Neural crest cell (in vitro differentiated cells): ENCODE data around the gene FANCD2OS. TPM values are rescaled to one million over a fixed set of nuclear protein-coding genes. Genes with fewer than 3 reads are reported as not detected.

Experiments
- DNase-seq: peaks from one replicate; pipeline ENCODE4 v3.0.0; 2021; ENCODE audit warnings: low read depth, mixed read lengths, low spot score
- H3K27ac Mint-ChIP-seq: one replicate; pipeline ENCODE4 v1.8.0; 2021; ENCODE audit warnings: mild to moderate bottlenecking, mixed read lengths; ENCODE audit not compliant: unreplicated experiment
- H3K27me3 Mint-ChIP-seq: 2 replicates; pipeline ENCODE4 v1.8.0; 2021; ENCODE audit warnings: low read depth, mild to moderate bottlenecking, mixed read lengths
- H3K36me3 Mint-ChIP-seq: 2 replicates; pipeline ENCODE4 v1.8.0; 2021; ENCODE audit warnings: low read depth, mild to moderate bottlenecking, mixed read lengths
- H3K4me1 Mint-ChIP-seq: 2 replicates; pipeline ENCODE4 v1.8.0; 2021; ENCODE audit warnings: mixed read lengths
- H3K4me3 Mint-ChIP-seq: one replicate; pipeline ENCODE4 v1.8.0; 2021; ENCODE audit warnings: mild to moderate bottlenecking, mixed read lengths
- H3K9me3 Mint-ChIP-seq: 2 replicates; pipeline ENCODE4 v1.8.0; 2021; ENCODE audit warnings: mixed read lengths
- total RNA-seq: library from RNA; stranded (reverse); gene quantifications from 2 replicates; pipeline ENCODE4 v1.2.1, GENCODE V29; 2021
- TF ChIP-seq, protein P1 (sequence below): fragments of 200-600 bp; sonication (generic); conservative IDR thresholded peaks from 2 replicates; pipeline ENCODE4 v1.5.0; 2021; ENCODE audit warnings: antibody characterized with exemption, mild to moderate bottlenecking

Gene FANCD2OS
- total RNA-seq, 1 donor from 2014 or later, result not detected

DNA sequence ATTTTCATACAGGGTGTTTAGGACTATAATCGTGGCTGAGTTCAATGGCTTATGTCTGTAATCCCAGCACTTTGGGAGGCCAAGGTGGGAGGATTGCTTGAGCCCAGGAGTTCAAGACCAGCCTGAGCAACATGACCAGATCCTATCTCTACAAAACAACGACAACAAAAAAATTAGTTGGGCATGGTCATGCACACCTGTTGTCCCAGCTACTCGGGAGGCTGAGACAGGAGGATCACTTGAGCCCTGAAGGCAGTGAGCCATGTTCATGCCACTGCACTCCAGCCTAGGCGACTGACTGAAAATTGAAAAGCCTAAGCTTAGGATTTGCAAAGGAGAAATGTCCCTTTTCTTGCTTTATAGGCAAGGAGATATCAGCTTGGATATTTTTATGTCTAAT is 8.9 kb upstream of the FANCD2OS start:
- TF ChIP-seq, protein P1, sequence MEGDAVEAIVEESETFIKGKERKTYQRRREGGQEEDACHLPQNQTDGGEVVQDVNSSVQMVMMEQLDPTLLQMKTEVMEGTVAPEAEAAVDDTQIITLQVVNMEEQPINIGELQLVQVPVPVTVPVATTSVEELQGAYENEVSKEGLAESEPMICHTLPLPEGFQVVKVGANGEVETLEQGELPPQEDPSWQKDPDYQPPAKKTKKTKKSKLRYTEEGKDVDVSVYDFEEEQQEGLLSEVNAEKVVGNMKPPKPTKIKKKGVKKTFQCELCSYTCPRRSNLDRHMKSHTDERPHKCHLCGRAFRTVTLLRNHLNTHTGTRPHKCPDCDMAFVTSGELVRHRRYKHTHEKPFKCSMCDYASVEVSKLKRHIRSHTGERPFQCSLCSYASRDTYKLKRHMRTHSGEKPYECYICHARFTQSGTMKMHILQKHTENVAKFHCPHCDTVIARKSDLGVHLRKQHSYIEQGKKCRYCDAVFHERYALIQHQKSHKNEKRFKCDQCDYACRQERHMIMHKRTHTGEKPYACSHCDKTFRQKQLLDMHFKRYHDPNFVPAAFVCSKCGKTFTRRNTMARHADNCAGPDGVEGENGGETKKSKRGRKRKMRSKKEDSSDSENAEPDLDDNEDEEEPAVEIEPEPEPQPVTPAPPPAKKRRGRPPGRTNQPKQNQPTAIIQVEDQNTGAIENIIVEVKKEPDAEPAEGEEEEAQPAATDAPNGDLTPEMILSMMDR, result no peak
- Mint-ChIP-seq H3K36me3 (no peaks in the 10 kb centered on the region), H3K4me1 (peaks cover 17% of the 10 kb centered on the region), H3K4me3 (peak overlapping the region; percentile 99), H3K27me3 (peaks cover 1% of the 10 kb centered on the region), H3K9me3 (no peaks in the 10 kb centered on the region), H3K27ac (no peak overlapping the region)
- no peak for DNase-seq

DNA sequence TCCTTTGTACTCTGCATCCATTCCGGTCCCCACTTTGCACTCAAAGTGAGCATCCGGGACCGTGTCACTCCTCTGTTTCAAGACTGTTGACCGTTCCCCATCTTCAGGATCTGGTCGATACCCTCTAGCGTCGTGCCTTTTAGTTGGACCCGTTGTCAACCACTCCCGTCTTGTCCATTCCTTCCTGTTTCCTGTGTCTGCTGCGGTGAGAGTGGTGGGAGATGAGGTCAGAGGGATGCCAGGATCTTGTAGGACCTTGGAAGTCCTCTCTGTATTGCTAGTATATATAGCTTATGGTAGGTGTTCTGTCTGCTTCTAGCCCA is 8.0 kb upstream of the FANCD2OS start:
- Mint-ChIP-seq H3K9me3 (no peaks in the 10 kb centered on the region), H3K27me3 (peaks cover 4% of the 10 kb centered on the region), H3K27ac (peak overlapping the region; percentile 95), H3K4me3 (peak overlapping the region; percentile 99), H3K4me1 (peaks cover 17% of the 10 kb centered on the region), H3K36me3 (no peaks in the 10 kb centered on the region)
- no peak for DNase-seq
- TF ChIP-seq, protein P1, result no peak

DNA sequence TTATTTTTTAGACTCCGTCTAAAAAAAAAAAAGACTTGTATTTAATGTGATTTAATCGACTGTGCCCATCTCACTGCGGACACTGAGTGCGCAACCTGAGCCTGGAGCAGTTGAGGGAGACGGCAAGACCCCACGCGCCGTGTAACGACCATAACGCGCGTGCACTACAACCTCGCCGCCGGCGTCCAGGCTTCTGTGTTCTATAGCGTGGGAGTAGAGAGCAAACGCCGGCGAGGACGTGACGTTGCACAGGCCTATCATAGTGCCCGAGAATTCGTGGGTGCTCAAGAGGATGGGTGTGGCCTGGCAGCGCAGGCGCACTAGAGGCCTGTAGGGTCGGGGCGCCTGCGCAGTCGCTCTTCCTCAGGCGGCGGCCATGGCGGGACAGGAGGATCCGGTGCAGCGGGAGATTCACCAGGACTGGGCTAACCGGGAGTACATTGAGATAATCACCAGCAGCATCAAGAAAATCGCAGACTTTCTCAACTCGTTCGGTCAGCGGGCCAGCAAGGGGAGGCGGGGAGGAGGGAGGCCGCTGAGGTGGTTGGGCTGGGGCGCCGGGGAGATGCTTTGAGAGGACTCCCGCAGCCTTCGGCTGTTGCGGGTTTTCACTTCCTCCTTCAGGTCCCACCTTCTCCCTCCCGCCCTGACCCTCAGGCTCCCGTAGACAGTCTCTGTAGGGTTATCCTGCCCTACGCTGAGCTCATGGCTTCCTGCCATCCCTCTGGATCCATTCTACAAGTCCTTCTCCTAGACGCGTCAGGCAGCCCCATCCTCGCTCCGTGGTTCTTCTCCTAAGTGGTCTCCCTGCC is 7.5 kb upstream of the FANCD2OS start, which contains the start of gene BRK1:
BRK1 (plus strand) TSS at position 350 of the 812 bp plus-strand sequence; CDS start at position 377, 27 bp downstream.
- H3K27ac Mint-ChIP-seq, result peak within 1 kb of the TSS; percentile 95
- TF ChIP-seq, protein P1, result no peak
- H3K27me3 Mint-ChIP-seq, result peaks cover 4% of the 10 kb centered on the region
- H3K9me3 Mint-ChIP-seq, result no peaks in the 10 kb centered on the region
- no peaks in the 10 kb centered on the region for H3K36me3 Mint-ChIP-seq
- peak; percentile 79 for DNase-seq
- H3K4me1 Mint-ChIP-seq, result peaks cover 17% of the 10 kb centered on the region
- H3K4me3 Mint-ChIP-seq, result peak within 1 kb of the TSS; percentile 99

DNA sequence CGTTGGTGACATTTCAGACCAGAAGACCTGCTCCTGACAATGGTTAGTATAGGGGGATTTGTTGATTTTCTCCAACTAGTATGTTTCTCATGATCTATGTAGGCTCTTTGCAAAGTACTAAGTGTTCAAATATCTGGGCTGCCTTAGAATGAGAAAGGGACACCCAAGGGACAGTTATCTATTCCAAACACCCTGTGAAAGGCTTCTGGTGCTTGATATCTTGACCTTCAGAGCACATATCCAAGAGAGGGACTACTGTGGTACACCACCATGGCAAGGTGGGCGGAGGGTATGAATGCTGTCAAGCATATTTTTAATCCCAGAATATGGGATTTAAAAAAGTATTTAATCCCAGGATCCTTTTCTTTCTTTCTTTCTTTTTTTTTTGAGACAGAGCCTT is 1.1 kb downstream of the FANCD2OS start:
- Mint-ChIP-seq H3K9me3 (no peaks in the 10 kb centered on the region), H3K27ac (no peak overlapping the region), H3K36me3 (no peaks in the 10 kb centered on the region), H3K4me3 (no peak overlapping the region), H3K27me3 (peaks cover 3% of the 10 kb centered on the region), H3K4me1 (no peaks in the 10 kb centered on the region)
- no peak for DNase-seq
- TF ChIP-seq, protein P1, result no peak

DNA sequence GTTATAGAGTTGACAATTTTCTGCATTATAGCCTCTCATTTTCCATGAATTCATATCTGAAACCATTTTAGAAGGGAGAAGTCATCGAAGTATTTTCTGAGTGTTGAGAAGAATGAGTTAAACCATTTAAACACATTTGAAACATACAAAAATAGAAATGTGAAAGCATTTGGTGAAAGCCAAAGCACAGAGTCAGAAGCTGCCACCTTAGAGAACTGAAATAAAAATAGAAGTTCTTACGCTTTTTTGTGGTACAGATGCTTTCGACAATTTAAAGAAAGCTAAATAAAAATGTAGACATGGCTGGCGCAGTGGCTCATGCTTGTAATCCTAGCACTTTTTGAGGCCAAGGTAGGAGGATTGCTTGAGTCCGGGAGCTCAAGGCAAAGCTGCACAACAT is 9.0 kb downstream of the FANCD2OS start:
- Mint-ChIP-seq H3K27me3 (no peaks in the 10 kb centered on the region), H3K4me3 (no peak overlapping the region), H3K27ac (no peak overlapping the region), H3K9me3 (no peaks in the 10 kb centered on the region), H3K36me3 (peaks cover 3% of the 10 kb centered on the region), H3K4me1 (no peaks in the 10 kb centered on the region)
- DNase-seq, result no peak
- TF ChIP-seq, protein P1, result no peak
